ENCODE measurements around the gene PPFIBP1.

DNA sequence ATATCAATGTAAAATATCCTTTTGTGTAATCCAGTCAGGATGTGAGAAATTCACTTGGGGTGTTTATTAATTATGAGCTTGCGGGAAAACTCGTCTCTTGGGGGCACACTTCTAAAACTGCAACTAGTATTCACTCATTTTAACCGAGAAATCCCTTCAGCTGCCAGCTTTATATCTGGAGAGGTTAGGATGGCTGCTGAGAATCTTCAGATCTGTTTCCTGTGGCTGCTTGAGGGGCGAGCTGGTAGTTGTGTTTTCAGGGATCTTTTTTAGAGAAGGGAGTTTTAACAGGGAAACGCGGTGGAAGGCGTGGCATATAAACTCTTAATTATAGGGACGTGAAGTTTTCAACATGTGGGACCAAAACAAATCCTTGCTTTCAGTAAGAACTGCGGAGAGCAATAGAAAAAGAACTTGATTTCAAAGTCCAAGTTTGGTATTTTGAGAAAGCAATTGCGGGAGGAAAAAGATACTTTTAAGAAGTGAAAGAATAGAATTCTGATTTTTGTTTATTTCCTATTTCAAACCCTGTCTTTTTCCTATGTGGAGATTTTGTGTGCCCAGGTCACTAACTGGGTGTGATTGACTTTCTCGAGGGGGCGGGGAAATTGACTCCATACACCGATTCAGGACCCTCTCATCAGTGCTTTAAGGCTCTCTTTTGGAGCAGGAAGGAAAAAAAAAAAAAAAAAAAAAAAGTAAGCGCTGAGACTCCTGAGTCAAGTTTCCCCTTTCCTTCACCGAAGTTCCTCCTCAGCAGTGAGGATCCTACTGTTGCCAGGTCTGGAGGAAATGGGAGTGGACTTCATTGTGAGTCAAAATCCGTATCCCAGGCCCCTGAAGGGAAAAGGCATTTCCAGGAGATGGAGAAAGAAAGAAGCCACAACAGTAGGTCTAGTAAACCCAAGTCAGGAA is 1.1 kb downstream of the PPFIBP1 start:
- TF ChIP-seq, protein P1, sequence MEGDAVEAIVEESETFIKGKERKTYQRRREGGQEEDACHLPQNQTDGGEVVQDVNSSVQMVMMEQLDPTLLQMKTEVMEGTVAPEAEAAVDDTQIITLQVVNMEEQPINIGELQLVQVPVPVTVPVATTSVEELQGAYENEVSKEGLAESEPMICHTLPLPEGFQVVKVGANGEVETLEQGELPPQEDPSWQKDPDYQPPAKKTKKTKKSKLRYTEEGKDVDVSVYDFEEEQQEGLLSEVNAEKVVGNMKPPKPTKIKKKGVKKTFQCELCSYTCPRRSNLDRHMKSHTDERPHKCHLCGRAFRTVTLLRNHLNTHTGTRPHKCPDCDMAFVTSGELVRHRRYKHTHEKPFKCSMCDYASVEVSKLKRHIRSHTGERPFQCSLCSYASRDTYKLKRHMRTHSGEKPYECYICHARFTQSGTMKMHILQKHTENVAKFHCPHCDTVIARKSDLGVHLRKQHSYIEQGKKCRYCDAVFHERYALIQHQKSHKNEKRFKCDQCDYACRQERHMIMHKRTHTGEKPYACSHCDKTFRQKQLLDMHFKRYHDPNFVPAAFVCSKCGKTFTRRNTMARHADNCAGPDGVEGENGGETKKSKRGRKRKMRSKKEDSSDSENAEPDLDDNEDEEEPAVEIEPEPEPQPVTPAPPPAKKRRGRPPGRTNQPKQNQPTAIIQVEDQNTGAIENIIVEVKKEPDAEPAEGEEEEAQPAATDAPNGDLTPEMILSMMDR (IDR thresholded peaks at IDR 0.05; ENCODE audit: control extremely low read depth in 1 of 3, insufficient read depth in 1 of 3, low read depth in 1 of 3, low read length in 3 of 3) = no peak
- no peak for TF ChIP-seq CHD1 (IDR thresholded peaks at IDR 0.05; ENCODE audit: low read depth, low read length)

Measured in H1 (cell line).